Measurements from ENCODE around the gene C11orf97. TPM values are rescaled to one million over a fixed set of nuclear protein-coding genes. Genes with fewer than 3 reads are reported as not detected.

Gene C11orf97
- total RNA-seq, 2 donors from 2014 or later = not detected

DNA sequence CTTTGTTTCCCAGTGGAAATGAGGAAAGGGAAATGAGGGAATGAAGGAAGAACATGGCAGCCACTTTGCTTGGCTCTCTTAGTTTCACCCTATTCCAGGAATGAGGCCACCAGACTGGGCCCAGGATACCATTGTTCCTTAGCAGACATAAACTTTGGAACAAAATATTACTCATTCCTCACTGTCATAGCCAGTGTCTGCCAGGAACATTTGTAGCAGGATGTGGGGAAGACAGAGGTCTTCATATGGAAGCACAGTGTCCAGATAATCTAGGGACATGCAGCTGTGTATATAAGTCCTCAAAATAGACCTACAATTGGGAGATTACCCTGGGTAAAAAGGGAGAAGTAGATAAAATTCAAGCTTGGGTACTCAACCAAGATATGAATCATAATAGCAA, 16.3 kb downstream of the C11orf97 start:
- Mint-ChIP-seq H3K27ac (no peak overlapping the region), H3K4me3 (no peak overlapping the region), H3K27me3 (ENCODE audit: insufficient read depth) (peaks cover 28% of the 10 kb centered on the region), H3K4me1 (no peaks in the 10 kb centered on the region), H3K9me3 (no peaks in the 10 kb centered on the region), H3K36me3 (ENCODE audit: low read depth) (no peaks in the 10 kb centered on the region)
- Histone ChIP-seq H3K27me3 (ENCODE audit: control insufficient read depth, insufficient read depth, low read length, poor library complexity, severe bottlenecking) (peaks cover 22% of the 10 kb centered on the region), H3K9me3 (ENCODE audit: control insufficient read depth, low read length) (no peaks in the 10 kb centered on the region), H3K36me3 (ENCODE audit: control insufficient read depth, insufficient read depth, low read length) (no peaks in the 10 kb centered on the region), H3K4me1 (ENCODE audit: control insufficient read depth, insufficient read depth, low read length) (no peaks in the 10 kb centered on the region), H3K4me3 (ENCODE audit: low read length) (no peak overlapping the region), H3K9ac (ENCODE audit: extremely low read depth, low read length, poor library complexity, severe bottlenecking) (no peak overlapping the region), H3K27ac (ENCODE audit: low read depth, low read length) (no peak overlapping the region)
- no peak for DNase-seq
- TF ChIP-seq, protein P1, sequence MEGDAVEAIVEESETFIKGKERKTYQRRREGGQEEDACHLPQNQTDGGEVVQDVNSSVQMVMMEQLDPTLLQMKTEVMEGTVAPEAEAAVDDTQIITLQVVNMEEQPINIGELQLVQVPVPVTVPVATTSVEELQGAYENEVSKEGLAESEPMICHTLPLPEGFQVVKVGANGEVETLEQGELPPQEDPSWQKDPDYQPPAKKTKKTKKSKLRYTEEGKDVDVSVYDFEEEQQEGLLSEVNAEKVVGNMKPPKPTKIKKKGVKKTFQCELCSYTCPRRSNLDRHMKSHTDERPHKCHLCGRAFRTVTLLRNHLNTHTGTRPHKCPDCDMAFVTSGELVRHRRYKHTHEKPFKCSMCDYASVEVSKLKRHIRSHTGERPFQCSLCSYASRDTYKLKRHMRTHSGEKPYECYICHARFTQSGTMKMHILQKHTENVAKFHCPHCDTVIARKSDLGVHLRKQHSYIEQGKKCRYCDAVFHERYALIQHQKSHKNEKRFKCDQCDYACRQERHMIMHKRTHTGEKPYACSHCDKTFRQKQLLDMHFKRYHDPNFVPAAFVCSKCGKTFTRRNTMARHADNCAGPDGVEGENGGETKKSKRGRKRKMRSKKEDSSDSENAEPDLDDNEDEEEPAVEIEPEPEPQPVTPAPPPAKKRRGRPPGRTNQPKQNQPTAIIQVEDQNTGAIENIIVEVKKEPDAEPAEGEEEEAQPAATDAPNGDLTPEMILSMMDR (conservative IDR thresholded peaks at IDR 0.05) = no peak

DNA sequence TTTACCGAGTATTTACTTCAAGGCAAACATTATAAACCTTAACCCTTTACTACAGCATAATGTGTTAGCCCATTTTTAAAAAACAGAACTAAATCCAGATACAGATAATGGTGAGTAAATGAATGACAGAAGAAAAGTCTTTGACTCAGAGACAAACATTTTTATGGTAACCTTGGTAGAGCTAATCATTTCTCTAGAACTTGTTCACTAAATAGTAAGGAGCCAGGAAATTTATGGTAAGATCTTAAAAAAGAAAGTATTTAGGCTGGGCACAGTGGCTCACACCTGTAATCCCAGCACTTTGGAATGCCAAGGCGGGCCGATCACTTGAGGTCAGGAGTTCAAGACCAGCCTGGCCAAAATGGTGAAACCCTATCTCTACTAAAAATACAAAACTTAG, 19.9 kb downstream of the C11orf97 start:
- Histone ChIP-seq H3K27me3 (ENCODE audit: control insufficient read depth, insufficient read depth, low read length, poor library complexity, severe bottlenecking) (peaks cover 8% of the 10 kb centered on the region), H3K9me3 (ENCODE audit: control insufficient read depth, low read length) (no peaks in the 10 kb centered on the region), H3K9ac (ENCODE audit: extremely low read depth, low read length, poor library complexity, severe bottlenecking) (no peak overlapping the region), H3K4me1 (ENCODE audit: control insufficient read depth, insufficient read depth, low read length) (no peaks in the 10 kb centered on the region), H3K27ac (ENCODE audit: low read depth, low read length) (no peak overlapping the region), H3K36me3 (ENCODE audit: control insufficient read depth, insufficient read depth, low read length) (no peaks in the 10 kb centered on the region), H3K4me3 (ENCODE audit: low read length) (no peak overlapping the region)
- Mint-ChIP-seq H3K27ac (no peak overlapping the region), H3K27me3 (ENCODE audit: insufficient read depth) (peaks cover 20% of the 10 kb centered on the region), H3K36me3 (ENCODE audit: low read depth) (no peaks in the 10 kb centered on the region), H3K4me1 (no peaks in the 10 kb centered on the region), H3K9me3 (no peaks in the 10 kb centered on the region), H3K4me3 (no peak overlapping the region)
- 98 to 100% methylated on average over 1 to 2 of the region's 3 CpGs for WGBS, 2 experiments (ENCODE audit: insufficient coverage in 1 of 2, insufficient read length in 1 of 2)
- TF ChIP-seq, protein P1 (conservative IDR thresholded peaks at IDR 0.05) = no peak
- no peak for DNase-seq

DNA sequence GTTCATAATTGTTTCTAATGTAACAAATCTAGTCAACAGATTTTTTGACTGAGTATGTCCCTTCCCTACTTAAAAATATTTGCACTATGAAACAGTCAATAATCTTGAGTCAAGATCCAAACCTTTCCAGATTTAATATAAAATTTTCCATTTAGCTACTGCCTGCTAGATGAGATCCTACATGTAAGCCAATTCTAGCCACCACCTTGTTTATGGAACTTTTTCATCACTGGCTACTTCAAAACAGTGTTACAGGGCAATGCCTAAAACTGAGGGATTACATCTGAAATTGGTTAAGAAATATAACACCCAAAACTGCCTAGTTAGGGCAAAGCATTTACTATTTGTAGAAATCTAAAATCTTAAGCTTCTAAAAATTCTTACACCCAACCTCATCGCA, 20.9 kb downstream of the C11orf97 start:
- no peaks in the 10 kb centered on the region for H3K36me3 Mint-ChIP-seq (ENCODE audit: low read depth)

More for the DNA sequence above, 20.9 kb downstream of the C11orf97 start:
- Histone ChIP-seq H3K27me3 (ENCODE audit: control insufficient read depth, insufficient read depth, low read length, poor library complexity, severe bottlenecking) (peaks cover 4% of the 10 kb centered on the region), H3K4me1 (ENCODE audit: control insufficient read depth, insufficient read depth, low read length) (no peaks in the 10 kb centered on the region), H3K9ac (ENCODE audit: extremely low read depth, low read length, poor library complexity, severe bottlenecking) (no peak overlapping the region), H3K4me3 (ENCODE audit: low read length) (no peak overlapping the region), H3K36me3 (ENCODE audit: control insufficient read depth, insufficient read depth, low read length) (no peaks in the 10 kb centered on the region), H3K9me3 (ENCODE audit: control insufficient read depth, low read length) (no peaks in the 10 kb centered on the region), H3K27ac (ENCODE audit: low read depth, low read length) (no peak overlapping the region)
- Mint-ChIP-seq H3K27me3 (ENCODE audit: insufficient read depth) (peaks cover 13% of the 10 kb centered on the region), H3K9me3 (no peaks in the 10 kb centered on the region), H3K4me3 (no peak overlapping the region), H3K4me1 (no peaks in the 10 kb centered on the region), H3K27ac (no peak overlapping the region)
- TF ChIP-seq, protein P1 (conservative IDR thresholded peaks at IDR 0.05) = no peak
- DNase-seq = no peak
- WGBS, 2 experiments (ENCODE audit: insufficient coverage in 1 of 2, insufficient read length in 1 of 2) = 100% methylated on average over 1 of the region's 1 CpG; no CpG with 5 or more reads in 1 of the 2 experiments

Data from endodermal cell (in vitro differentiated cells).